Nephron progenitor cell (in vitro differentiated cells): ENCODE results near the gene CPVL.

Source experiments
- DNase-seq: peaks from one replicate; pipeline ENCODE4 v3.0.0; 2021
- H3K27ac Mint-ChIP-seq: 2 replicates; pipeline ENCODE4 v1.8.0; 2021; ENCODE audit warnings: mild to moderate bottlenecking, moderate library complexity, mixed read lengths
- H3K27me3 Mint-ChIP-seq: 2 replicates; pipeline ENCODE4 v1.8.0; 2021; ENCODE audit warnings: mild to moderate bottlenecking, low read depth, mixed read lengths; ENCODE audit not compliant: poor library complexity
- H3K36me3 Mint-ChIP-seq: 2 replicates; pipeline ENCODE4 v1.8.0; 2021; ENCODE audit warnings: low read depth, mixed read lengths
- H3K4me1 Mint-ChIP-seq: 2 replicates; pipeline ENCODE4 v1.8.0; 2021; ENCODE audit warnings: mixed read lengths
- H3K4me3 Mint-ChIP-seq: 2 replicates; pipeline ENCODE4 v1.8.0; 2021; ENCODE audit warnings: mild to moderate bottlenecking, moderate library complexity, mixed read lengths
- H3K9me3 Mint-ChIP-seq: 2 replicates; pipeline ENCODE4 v1.8.0; 2021; ENCODE audit warnings: mild to moderate bottlenecking, moderate library complexity, mixed read lengths
- CTCF ChIP-seq: fragments of 200-600 bp; sonication (generic); IDR thresholded peaks from 2 replicates; pipeline ENCODE4 v1.5.0; 2021; ENCODE audit warnings: antibody characterized with exemption

Gene CPVL

GRCh38 chr7:29035044-29035740 is 111.1 kb downstream of the CPVL start:
- no peak for TF ChIP-seq CTCF
- DNase-seq: no peak
- H3K4me3 Mint-ChIP-seq: no peak overlapping the region
- peak overlapping the region; percentile 79 for H3K27ac Mint-ChIP-seq
- H3K4me1 Mint-ChIP-seq: peaks cover 69% of the 10 kb centered on the region
- peaks cover 5% of the 10 kb centered on the region for H3K36me3 Mint-ChIP-seq
- H3K27me3 Mint-ChIP-seq: peaks cover 3% of the 10 kb centered on the region
- H3K9me3 Mint-ChIP-seq: no peaks in the 10 kb centered on the region

DNA sequence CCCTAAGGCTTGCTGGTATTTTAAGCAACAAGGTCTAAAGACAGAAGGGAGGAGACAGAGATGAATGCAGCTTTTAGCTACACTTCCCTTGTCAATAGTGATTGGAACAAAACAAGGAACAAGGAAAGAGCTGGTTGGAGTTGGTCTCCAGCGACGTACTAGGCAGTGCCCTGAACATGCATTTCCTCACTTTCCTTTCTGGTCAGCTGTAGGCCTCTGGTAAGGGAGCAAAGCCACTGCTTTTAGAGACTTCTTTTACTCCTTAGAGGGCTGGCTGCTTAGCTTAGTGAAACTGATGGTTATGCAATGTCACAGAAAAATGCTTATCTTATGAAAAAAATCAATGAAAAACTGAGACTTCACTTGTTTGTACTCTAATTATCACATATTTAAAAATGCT is 112.8 kb downstream of the CPVL start:
- H3K27ac Mint-ChIP-seq: peak overlapping the region; percentile 53
- H3K36me3 Mint-ChIP-seq: peaks cover 18% of the 10 kb centered on the region
- no peak for DNase-seq
- H3K27me3 Mint-ChIP-seq: peaks cover 3% of the 10 kb centered on the region
- no peak for TF ChIP-seq CTCF
- no peak overlapping the region for H3K4me3 Mint-ChIP-seq
- peaks cover 9% of the 10 kb centered on the region for H3K9me3 Mint-ChIP-seq
- peaks cover 53% of the 10 kb centered on the region for H3K4me1 Mint-ChIP-seq

- H3K9me3 Mint-ChIP-seq: peaks cover 24% of the 10 kb centered on the region
- H3K36me3 Mint-ChIP-seq: peaks cover 33% of the 10 kb centered on the region
- peaks cover 3% of the 10 kb centered on the region for H3K27me3 Mint-ChIP-seq
- H3K4me3 Mint-ChIP-seq: no peak overlapping the region
- DNase-seq: no peak
- peaks cover 42% of the 10 kb centered on the region for H3K4me1 Mint-ChIP-seq
- no peak for TF ChIP-seq CTCF
- H3K27ac Mint-ChIP-seq: peak overlapping the region; percentile 49
These were observed 114.2 kb downstream of the CPVL start for GRCh38 chr7:29032146-29032545.

GRCh38 chr7:29030781-29031275 is 115.5 kb downstream of the CPVL start:
- no peak overlapping the region for H3K27ac Mint-ChIP-seq
- H3K27me3 Mint-ChIP-seq: peaks cover 3% of the 10 kb centered on the region
- no peak for TF ChIP-seq CTCF
- peaks cover 46% of the 10 kb centered on the region for H3K36me3 Mint-ChIP-seq
- H3K4me1 Mint-ChIP-seq: peaks cover 38% of the 10 kb centered on the region
- H3K9me3 Mint-ChIP-seq: peaks cover 37% of the 10 kb centered on the region
- no peak for DNase-seq
- no peak overlapping the region for H3K4me3 Mint-ChIP-seq

DNA sequence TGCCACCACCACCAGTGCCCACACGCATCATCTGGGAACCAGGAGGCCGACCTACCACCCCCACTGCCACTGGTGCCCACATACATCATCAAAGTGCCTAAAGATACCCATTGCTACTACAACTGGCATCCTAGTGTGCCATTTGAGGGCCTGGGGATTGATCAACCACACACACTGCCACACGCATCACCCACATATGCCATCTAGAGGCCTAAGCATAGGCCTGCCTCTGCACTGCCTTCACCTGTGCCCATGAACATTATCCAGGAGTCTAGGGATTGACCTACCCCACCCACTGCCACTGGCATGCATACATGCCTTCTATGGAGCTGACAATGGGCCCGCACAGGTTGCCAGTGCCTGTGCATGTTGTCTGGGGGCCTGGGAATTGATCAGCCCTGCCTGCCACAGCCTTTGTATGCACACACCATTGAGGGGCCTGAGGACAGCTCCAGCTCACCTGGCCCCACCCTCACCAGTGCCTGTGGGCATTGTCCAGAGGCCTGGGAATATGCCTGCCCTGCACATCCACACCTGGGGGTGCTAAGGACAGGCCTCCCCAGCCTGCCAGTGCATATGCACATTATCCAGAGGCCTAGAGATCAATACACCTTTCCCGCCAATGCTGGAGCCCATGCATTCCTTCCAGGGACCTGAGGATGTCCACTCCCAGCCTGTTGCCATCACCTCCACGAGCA is 123.9 kb downstream of the CPVL start:
- peaks cover 11% of the 10 kb centered on the region for H3K4me1 Mint-ChIP-seq
- H3K27ac Mint-ChIP-seq: no peak overlapping the region
- peaks cover 80% of the 10 kb centered on the region for H3K36me3 Mint-ChIP-seq
- H3K27me3 Mint-ChIP-seq: no peaks in the 10 kb centered on the region
- no peak overlapping the region for H3K4me3 Mint-ChIP-seq
- peaks cover 70% of the 10 kb centered on the region for H3K9me3 Mint-ChIP-seq
- TF ChIP-seq CTCF: no peak
- no peak for DNase-seq
